Heart right ventricle (tissue), 16 donors: ENCODE measurements around the gene DHTKD1. TPM values are rescaled to one million over a fixed set of nuclear protein-coding genes. Genes with fewer than 3 reads are reported as not detected.
A peak's percentile ranks its signal among the peaks of the same experiment; 100 is the strongest.

ENCODE experiments used
- ATAC-seq, 8 donors: fragments of 200-7000 bp; cut with Tn5 transposase; one replicate each; pipeline ENCODE4 v1.9.1; 2020; ENCODE audit warnings: mild to moderate bottlenecking in 8 of 8, moderate library complexity in 8 of 8, moderate number of reproducible peaks in 1 of 8
- DNase-seq, 2 donors: peaks; one replicate each; pipeline ENCODE4 v3.0.0-alpha.2; 2020
- H3K27ac ChIP-seq, 10 donors: fragments of 200-600 bp; sonication (generic) in 2 of 10; one replicate each; pipeline versions ENCODE4 v1.5.0 to v1.8.0; 2020 to 2022; ENCODE audit warnings: mild to moderate bottlenecking in 3 of 10
- H3K27me3 ChIP-seq, 7 donors: fragments of 200-600 bp; one replicate each; pipeline ENCODE4 v1.8.0; 2021 to 2022; ENCODE audit warnings: mild to moderate bottlenecking in 2 of 7
- H3K36me3 ChIP-seq, 9 donors: fragments of 200-600 bp; sonication (generic) in 1 of 9; one replicate each; pipeline versions ENCODE4 v1.5.0 to v1.8.0; 2020 to 2022; ENCODE audit warnings: mild to moderate bottlenecking in 2 of 9
- H3K4me1 ChIP-seq, 9 donors: fragments of 200-600 bp; sonication (generic) in 1 of 9; one replicate each; pipeline versions ENCODE4 v1.5.0 to v1.8.0; 2020 to 2022; ENCODE audit warnings: mild to moderate bottlenecking in 4 of 9
- H3K4me3 ChIP-seq, 10 donors: fragments of 200-600 bp; sonication (generic) in 2 of 10; one replicate each; pipeline versions ENCODE4 v1.5.0 to v1.8.0; 2020 to 2022; ENCODE audit warnings: mild to moderate bottlenecking in 7 of 10, moderate library complexity in 2 of 10
- H3K9me3 ChIP-seq, 11 donors: fragments of 200-600 bp in 10 of 11; sonication (generic) in 2 of 11; one replicate each; pipeline versions ENCODE4 v1.5.0 to v1.8.0; 2013 to 2022; ENCODE audit warnings: mild to moderate bottlenecking in 2 of 11, control low read depth in 1 of 11, moderate library complexity in 1 of 11
- CTCF ChIP-seq, 9 donors: fragments of 200-600 bp; sonication (generic) in 2 of 9; IDR thresholded peaks; one replicate each; pipeline versions ENCODE4 v1.5.0 to v1.8.0; 2021 to 2022; ENCODE audit warnings: antibody characterized with exemption in 9 of 9, mild to moderate bottlenecking in 5 of 9, moderate library complexity in 1 of 9
- WGBS, 2 donors: extraction: QIAGEN DNeasy Blood & Tissue Kit; methylation state at CpG; one replicate each; pipeline ENCODE4 v1.1.7; 2013; ENCODE audit warnings: inconsistent platforms in 1 of 2; 5-methylcytosine and 5-hydroxymethylcytosine counted together
- intact Hi-C, 10 donors: fragments of 100-400 bp; cut with DNase I; formaldehyde crosslinking; loops; one replicate each; pipeline versions ENCODE4 v1.11.1 to v1.14.2; 2022
- long read RNA-seq, 3 donors: library from polyadenylated mRNA; unstranded; transcript quantifications; one replicate each; pipeline ENCODE4 v2.0.0, GENCODE V29; 2020 to 2021
- polyA plus RNA-seq, 2 donors: library from polyadenylated mRNA; stranded (reverse); fragments of 200-250 nt; gene quantifications; one replicate each; pipeline ENCODE4 v1.2.3, GENCODE V29; 2013
- total RNA-seq, 10 donors: library from RNA; stranded (reverse); fragmentation: NEBNext Ultra II Directional in 3 of 10; extraction: Animal tissue kit (Norgen Biotek cat#: 25700) in 3 of 10; gene quantifications; one replicate each; pipeline versions ENCODE4 v1.2.1 to v1.2.4, GENCODE V29; 2021 to 2023
- donor health status: Arrhythmogenic right ventricular cardiomyopathy.
- donor health status: ischemic (EF 13 %, LVEDD 7.1; RV severe dilation, severe dysfunction).
- donor health status: healthy with polysubstance abuse.
- donor health status: DM: no; HTN: yes; CAD: no.
- donor health status: DM: no; HTN: no; CAD: no.
- donor health status: ischemic (EF 25% LVEDD 6.9; RV normal size, moderate dysfunction).
- donor health status: ischemic (EF 25% LVEDD 5.7; RV mildly dilated, moderate dysfunction).
- donor health status: healthy.
- donor health status: DM: yes; HTN: yes; CAD: no.
- donor health status: Ischemic cardiomyopathy.
- donor health status: ischemic (EF 35%, LVEDD 5.7; RV mildly dilated, moderate dysfunction).
- donor health status: nonischemic (EF 11% LVEDD 7.7; RV severe dilation, severe dysfunction).
- donor health status: DM: yes; HTN: yes; CAD: no.
- donor health status: PGD.
- donor health status: ischemic (EF 29% LVEDD 5.4; RV normal size, mild dysfunction).
- donor health status: nonischemic (EF 23%, LVEDD 6.1; RV moderate dilation, normal function).

Gene DHTKD1
- total RNA-seq (10 to 100 TPM; 13.7 to 44.0 (median 31.0) TPM), polyA plus RNA-seq (10 to 100 TPM; 10.8 to 11.6 TPM)
- long read RNA-seq, donor 1, full-length matches to known transcripts, result 24 of 46 reads
- long read RNA-seq, donor 1, partial matches to known transcripts, result 10 of 46 reads
- long read RNA-seq, donor 1, other reads (novel, unspliced or antisense), result 12 of 46 reads
- long read RNA-seq, donor 2, full-length matches to known transcripts, result 40 of 62 reads
- long read RNA-seq, donor 2, partial matches to known transcripts, result 12 of 62 reads
- long read RNA-seq, donor 2, other reads (novel, unspliced or antisense), result 10 of 62 reads
- long read RNA-seq, donor 3, full-length matches to known transcripts, result 42 of 56 reads
- long read RNA-seq, donor 3, partial matches to known transcripts, result 4 of 56 reads
- long read RNA-seq, donor 3, other reads (novel, unspliced or antisense), result 10 of 56 reads

- peak; percentile 30 to 60 (median 49) for TF ChIP-seq CTCF (IDR thresholded peaks at IDR 0.05)
- peak; percentile 99 to 100 (median 100) for ATAC-seq
- 3% methylated on average over 66 of the region's 66 CpGs for WGBS, 2 donors
- Histone ChIP-seq H3K36me3 (no peaks in the 10 kb centered on the region), H3K27ac (peak within 1 kb of the TSS in 9 of 10 donors; percentile 67 to 92 (median 82)), H3K27me3 (no peaks in the 10 kb centered on the region), H3K9me3 (no peaks in the 10 kb centered on the region), H3K4me1 (peaks cover 0 to 18% (median 11%) of the 10 kb centered on the region in 9 donors), H3K4me3 (peak within 1 kb of the TSS; percentile 75 to 99 (median 90))
- peak; percentile 98 to 99 for DNase-seq
- intact Hi-C loops, result loop anchor here in 4 of 10 donors (1.0 to 2.0 kb wide), 3 partner anchors 25 to 60 kb away; partner anchors contain the start of genes SEC61A2 (in 1 of the 4) and UPF2 (in 1 of the 4)
Measured at GRCh38 chr10:12068449-12069269, at the start of gene DHTKD1. Gene DHTKD1, plus strand, starts transcription at chr10:12068954. Its CDS starts 80 bp downstream, at chr10:12069034.

- DNase-seq (no peak), ATAC-seq (no peak)
- no peak for TF ChIP-seq CTCF (IDR thresholded peaks at IDR 0.05)
- Histone ChIP-seq H3K4me1 (peaks cover 0 to 23% (median 0%) of the 10 kb centered on the region in 9 donors), H3K27ac (no peak overlapping the region), H3K36me3 (peaks cover 0 to 28% (median 4%) of the 10 kb centered on the region in 9 donors), H3K9me3 (no peaks in the 10 kb centered on the region), H3K27me3 (no peaks in the 10 kb centered on the region), H3K4me3 (no peak overlapping the region)
- 89 to 92% methylated on average over 9 of the region's 9 CpGs for WGBS, 2 donors
- intact Hi-C loops, result no loop called here
Measured at GRCh38 chr10:12019283-12019971, 49.3 kb upstream of the DHTKD1 start.

GRCh38 chr10:12020574-12020973 is 48.2 kb upstream of the DHTKD1 start:
- TF ChIP-seq CTCF (IDR thresholded peaks at IDR 0.05), result no peak
- Histone ChIP-seq H3K4me1 (peaks cover 0 to 23% (median 0%) of the 10 kb centered on the region in 9 donors), H3K36me3 (peaks cover 0 to 28% (median 4%) of the 10 kb centered on the region in 9 donors), H3K27me3 (no peaks in the 10 kb centered on the region), H3K4me3 (no peak overlapping the region), H3K9me3 (no peaks in the 10 kb centered on the region), H3K27ac (no peak overlapping the region)
- no peak for ATAC-seq
- intact Hi-C loops, result no loop called here
- 88 to 99% methylated on average over 2 of the region's 2 CpGs for WGBS, 2 donors
- DNase-seq, result no peak
